Measurements from ENCODE around the gene TTF1. TPM values are rescaled to one million over a fixed set of nuclear protein-coding genes. Genes with fewer than 3 reads are reported as not detected.
A peak's percentile ranks its signal among the peaks of the same experiment; 100 is the strongest.

The TTF1 gene, protein sequence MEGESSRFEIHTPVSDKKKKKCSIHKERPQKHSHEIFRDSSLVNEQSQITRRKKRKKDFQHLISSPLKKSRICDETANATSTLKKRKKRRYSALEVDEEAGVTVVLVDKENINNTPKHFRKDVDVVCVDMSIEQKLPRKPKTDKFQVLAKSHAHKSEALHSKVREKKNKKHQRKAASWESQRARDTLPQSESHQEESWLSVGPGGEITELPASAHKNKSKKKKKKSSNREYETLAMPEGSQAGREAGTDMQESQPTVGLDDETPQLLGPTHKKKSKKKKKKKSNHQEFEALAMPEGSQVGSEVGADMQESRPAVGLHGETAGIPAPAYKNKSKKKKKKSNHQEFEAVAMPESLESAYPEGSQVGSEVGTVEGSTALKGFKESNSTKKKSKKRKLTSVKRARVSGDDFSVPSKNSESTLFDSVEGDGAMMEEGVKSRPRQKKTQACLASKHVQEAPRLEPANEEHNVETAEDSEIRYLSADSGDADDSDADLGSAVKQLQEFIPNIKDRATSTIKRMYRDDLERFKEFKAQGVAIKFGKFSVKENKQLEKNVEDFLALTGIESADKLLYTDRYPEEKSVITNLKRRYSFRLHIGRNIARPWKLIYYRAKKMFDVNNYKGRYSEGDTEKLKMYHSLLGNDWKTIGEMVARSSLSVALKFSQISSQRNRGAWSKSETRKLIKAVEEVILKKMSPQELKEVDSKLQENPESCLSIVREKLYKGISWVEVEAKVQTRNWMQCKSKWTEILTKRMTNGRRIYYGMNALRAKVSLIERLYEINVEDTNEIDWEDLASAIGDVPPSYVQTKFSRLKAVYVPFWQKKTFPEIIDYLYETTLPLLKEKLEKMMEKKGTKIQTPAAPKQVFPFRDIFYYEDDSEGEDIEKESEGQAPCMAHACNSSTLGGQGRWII
- total RNA-seq (2014; rRNA removed; shearing (Covaris generic); ENCODE audit: low replicate concordance): 7.0 and 10.2 TPM in 2 replicates

DNA sequence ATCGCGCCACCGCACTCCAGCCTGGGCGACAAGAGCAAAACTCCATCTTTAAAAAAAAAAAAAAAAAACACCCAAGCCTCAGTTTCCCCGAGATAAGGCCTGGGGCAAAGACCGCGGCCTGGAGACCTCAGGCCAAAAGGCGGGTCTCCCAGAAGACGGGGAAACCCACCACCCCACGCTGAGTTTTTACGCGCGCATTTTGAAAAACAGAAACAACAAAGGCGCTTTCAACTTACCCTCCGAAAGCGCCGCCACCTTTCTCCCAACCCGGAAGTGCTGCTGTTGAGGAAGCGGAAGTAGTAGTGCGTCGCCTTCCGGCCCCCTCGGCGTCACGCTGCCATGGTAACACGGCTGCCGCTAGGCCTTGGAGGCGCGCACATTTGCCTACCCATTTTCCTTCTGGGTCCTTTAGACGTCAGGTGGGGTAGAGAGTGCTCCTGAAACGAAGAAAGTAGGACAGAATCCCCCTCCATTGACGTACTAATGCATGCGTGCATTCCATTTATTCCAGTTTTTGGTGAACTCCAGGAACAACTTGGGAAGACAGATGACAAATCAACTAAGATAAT lies at the start of gene TTF1:
TTF1 (minus strand) TSS at position 287 of the 569 bp plus-strand sequence. CDS start 4,019 bp downstream, outside the sequence.
- Histone ChIP-seq H3K4me3 (ENCODE audit: low read length) (peak within 1 kb of the TSS; percentile 77), H3K4me1 (ENCODE audit: low read length) (peaks cover 39% of the 10 kb centered on the region), H3K4me2 (ENCODE audit: low read depth, low read length, poor library complexity, severe bottlenecking) (peak within 1 kb of the TSS; percentile 77), H3K79me2 (ENCODE audit: low read length) (peaks cover 45% of the 10 kb centered on the region), H3K9me3 (ENCODE audit: low read length) (no peaks in the 10 kb centered on the region), H3K36me3 (ENCODE audit: insufficient read depth, low read length) (peaks cover 8% of the 10 kb centered on the region; the same call in 1 of the 2 replicates), H3K9ac (ENCODE audit: low read length) (peak within 1 kb of the TSS; percentile 70), H2AFZ (ENCODE audit: low read length) (peak within 1 kb of the TSS; percentile 47; the same call in 1 of the 2 replicates), H3K27me3 (ENCODE audit: low read length) (no peaks in the 10 kb centered on the region), H4K20me1 (ENCODE audit: insufficient read depth, low read depth, low read length) (peaks cover 12% of the 10 kb centered on the region; the same call in 1 of the 2 replicates), H3K9me2 (replicated peaks; ENCODE audit: insufficient read depth, low read length) (no peaks in the 10 kb centered on the region), H3K27ac (ENCODE audit: low read length) (0 out of 2 replicates have a peak within 1 kb of the TSS, but pooled peaks have one; percentile 26)
- DNase-seq: peak; percentile 99

GRCh38 chr9:132456241-132456640 lies 49.6 kb upstream of the TTF1 start:
- no peak overlapping the region for H3K4me2 ChIP-seq (ENCODE audit: low read depth, low read length, poor library complexity, severe bottlenecking)
- no peak overlapping the region for H3K27ac ChIP-seq (ENCODE audit: low read length)
- no peaks in the 10 kb centered on the region for H3K27me3 ChIP-seq (ENCODE audit: low read length)
- H3K9me2 ChIP-seq (replicated peaks; ENCODE audit: insufficient read depth, low read length): no peaks in the 10 kb centered on the region
- no peaks in the 10 kb centered on the region for H4K20me1 ChIP-seq (ENCODE audit: insufficient read depth, low read depth, low read length)
- H3K9ac ChIP-seq (ENCODE audit: low read length): no peak overlapping the region
- no peaks in the 10 kb centered on the region for H3K9me3 ChIP-seq (ENCODE audit: low read length)
- peaks cover 3% of the 10 kb centered on the region; the same call in 1 of the 2 replicates for H3K4me1 ChIP-seq (ENCODE audit: low read length)
- H3K36me3 ChIP-seq (ENCODE audit: insufficient read depth, low read length): no peaks in the 10 kb centered on the region
- H3K79me2 ChIP-seq (ENCODE audit: low read length): no peaks in the 10 kb centered on the region
- no peak for DNase-seq
- no peak overlapping the region for H3K4me3 ChIP-seq (ENCODE audit: low read length)
- H2AFZ ChIP-seq (ENCODE audit: low read length): no peak overlapping the region

DNA sequence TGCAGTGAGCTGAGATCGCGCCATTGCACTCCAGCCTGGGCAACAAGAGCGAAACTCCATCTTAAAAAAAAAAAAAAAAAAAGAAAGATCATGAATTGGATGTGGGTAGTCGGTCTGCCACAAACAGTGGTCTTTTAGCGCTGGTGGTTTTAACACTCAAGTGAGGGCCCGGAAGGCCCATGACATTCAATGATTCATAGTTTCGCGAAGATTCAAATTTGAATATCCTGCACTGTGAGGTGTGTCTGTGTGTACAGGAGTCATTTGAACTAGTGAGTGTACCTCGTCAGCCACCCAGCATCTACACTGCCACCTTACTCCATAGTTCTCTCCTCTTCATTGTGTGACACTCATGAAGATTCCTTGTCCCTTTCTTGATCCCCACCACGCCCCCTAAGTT lies 44.6 kb upstream of the TTF1 start:
- Histone ChIP-seq H3K4me3 (ENCODE audit: low read length) (no peak overlapping the region), H3K9me2 (replicated peaks; ENCODE audit: insufficient read depth, low read length) (no peaks in the 10 kb centered on the region), H4K20me1 (ENCODE audit: insufficient read depth, low read depth, low read length) (peaks cover 3% of the 10 kb centered on the region; the same call in 1 of the 2 replicates), H3K4me1 (ENCODE audit: low read length) (peaks cover 3% of the 10 kb centered on the region; the same call in 1 of the 2 replicates), H3K4me2 (ENCODE audit: low read depth, low read length, poor library complexity, severe bottlenecking) (no peak overlapping the region), H3K9ac (ENCODE audit: low read length) (no peak overlapping the region), H2AFZ (ENCODE audit: low read length) (no peak overlapping the region), H3K36me3 (ENCODE audit: insufficient read depth, low read length) (no peaks in the 10 kb centered on the region), H3K27ac (ENCODE audit: low read length) (no peak overlapping the region), H3K79me2 (ENCODE audit: low read length) (no peaks in the 10 kb centered on the region), H3K27me3 (ENCODE audit: low read length) (no peaks in the 10 kb centered on the region), H3K9me3 (ENCODE audit: low read length) (no peaks in the 10 kb centered on the region)
- no peak for DNase-seq

DNA sequence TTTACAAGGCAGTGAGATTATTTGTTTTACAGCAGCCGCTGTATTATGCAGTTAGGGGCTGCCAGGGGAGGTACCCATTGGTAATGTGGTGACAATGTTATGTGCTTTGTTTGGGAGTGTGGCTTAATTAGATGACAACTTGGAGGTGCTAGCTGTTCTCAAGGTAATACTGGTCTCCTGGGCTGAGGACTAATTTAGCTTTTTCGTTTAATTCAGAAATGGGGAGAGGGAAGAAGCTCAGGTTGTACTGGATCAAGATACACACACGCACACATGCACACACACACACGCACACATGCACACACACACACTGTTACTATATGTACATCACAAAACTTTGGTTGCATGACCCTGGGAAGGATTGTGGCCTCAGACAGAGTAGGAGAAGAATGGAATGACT lies 41.3 kb upstream of the TTF1 start:
- H4K20me1 ChIP-seq (ENCODE audit: insufficient read depth, low read depth, low read length): peaks cover 3% of the 10 kb centered on the region; the same call in 1 of the 2 replicates
- no peak overlapping the region for H2AFZ ChIP-seq (ENCODE audit: low read length)
- H3K4me1 ChIP-seq (ENCODE audit: low read length): peaks cover 3% of the 10 kb centered on the region; the same call in 1 of the 2 replicates
- H3K27ac ChIP-seq (ENCODE audit: low read length): no peak overlapping the region
- no peak overlapping the region for H3K4me3 ChIP-seq (ENCODE audit: low read length)
- no peak overlapping the region for H3K4me2 ChIP-seq (ENCODE audit: low read depth, low read length, poor library complexity, severe bottlenecking)
- H3K9me3 ChIP-seq (ENCODE audit: low read length): no peaks in the 10 kb centered on the region
- H3K36me3 ChIP-seq (ENCODE audit: insufficient read depth, low read length): no peaks in the 10 kb centered on the region
- H3K9ac ChIP-seq (ENCODE audit: low read length): no peak overlapping the region
- no peaks in the 10 kb centered on the region for H3K79me2 ChIP-seq (ENCODE audit: low read length)
- no peaks in the 10 kb centered on the region for H3K9me2 ChIP-seq (replicated peaks; ENCODE audit: insufficient read depth, low read length)
- no peak for DNase-seq
- no peaks in the 10 kb centered on the region for H3K27me3 ChIP-seq (ENCODE audit: low read length)

DNA sequence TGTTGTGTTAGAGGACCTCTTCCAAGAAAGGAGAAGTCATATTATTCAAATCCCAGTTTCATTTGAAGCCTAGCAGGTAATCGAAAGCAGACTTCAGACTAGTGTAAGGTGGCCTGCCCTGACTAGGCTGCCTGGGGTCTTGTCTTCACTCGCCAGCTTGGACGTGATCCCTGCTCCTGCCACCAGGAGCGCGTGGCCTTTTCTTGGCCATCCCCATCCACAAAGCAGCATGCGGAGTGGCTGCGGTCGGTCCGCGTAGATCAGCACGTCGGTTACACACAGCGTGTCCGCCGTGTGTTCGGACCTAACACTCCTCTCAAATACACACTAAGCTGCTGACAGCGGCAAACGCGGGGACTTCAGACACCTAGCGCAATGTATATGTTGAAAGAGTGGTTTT lies 40.7 kb upstream of the TTF1 start:
- H3K9me2 ChIP-seq (replicated peaks; ENCODE audit: insufficient read depth, low read length): no peaks in the 10 kb centered on the region
- H3K36me3 ChIP-seq (ENCODE audit: insufficient read depth, low read length): no peaks in the 10 kb centered on the region
- H3K27ac ChIP-seq (ENCODE audit: low read length): no peak overlapping the region
- H3K79me2 ChIP-seq (ENCODE audit: low read length): no peaks in the 10 kb centered on the region
- H3K9ac ChIP-seq (ENCODE audit: low read length): no peak overlapping the region
- H3K4me3 ChIP-seq (ENCODE audit: low read length): no peak overlapping the region
- no peaks in the 10 kb centered on the region for H3K9me3 ChIP-seq (ENCODE audit: low read length)
- no peak overlapping the region for H2AFZ ChIP-seq (ENCODE audit: low read length)
- DNase-seq: no peak
- peaks cover 3% of the 10 kb centered on the region; the same call in 1 of the 2 replicates for H4K20me1 ChIP-seq (ENCODE audit: insufficient read depth, low read depth, low read length)
- peaks cover 3% of the 10 kb centered on the region; the same call in 1 of the 2 replicates for H3K4me1 ChIP-seq (ENCODE audit: low read length)
- no peak overlapping the region for H3K4me2 ChIP-seq (ENCODE audit: low read depth, low read length, poor library complexity, severe bottlenecking)
- H3K27me3 ChIP-seq (ENCODE audit: low read length): no peaks in the 10 kb centered on the region

DNA sequence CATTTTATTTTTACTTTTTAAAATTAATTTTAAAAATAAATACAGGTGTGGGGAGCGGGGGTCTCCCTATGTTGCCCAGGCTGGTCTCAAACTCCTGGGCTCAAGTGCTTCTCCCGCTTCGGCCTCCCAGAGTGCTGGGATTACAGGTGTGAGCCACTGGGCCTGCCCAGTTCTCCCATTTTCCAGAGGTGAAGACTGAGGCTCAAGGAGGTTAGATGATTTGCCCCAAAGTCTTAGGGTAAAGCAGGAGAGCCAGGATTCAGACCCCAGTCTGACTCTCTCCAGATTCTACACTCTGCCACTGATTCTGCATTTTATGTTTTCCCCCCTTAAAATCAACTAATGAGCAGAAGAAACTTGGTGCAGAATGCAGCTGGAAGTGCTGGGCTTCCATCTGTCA lies 40.2 kb upstream of the TTF1 start:
- no peak overlapping the region for H3K9ac ChIP-seq (ENCODE audit: low read length)
- H3K79me2 ChIP-seq (ENCODE audit: low read length): no peaks in the 10 kb centered on the region
- peaks cover 3% of the 10 kb centered on the region; the same call in 1 of the 2 replicates for H4K20me1 ChIP-seq (ENCODE audit: insufficient read depth, low read depth, low read length)
- no peak overlapping the region for H3K27ac ChIP-seq (ENCODE audit: low read length)
- no peaks in the 10 kb centered on the region for H3K9me2 ChIP-seq (replicated peaks; ENCODE audit: insufficient read depth, low read length)
- H3K27me3 ChIP-seq (ENCODE audit: low read length): no peaks in the 10 kb centered on the region
- H3K4me2 ChIP-seq (ENCODE audit: low read depth, low read length, poor library complexity, severe bottlenecking): no peak overlapping the region
- H3K4me3 ChIP-seq (ENCODE audit: low read length): no peak overlapping the region
- DNase-seq: no peak
- H3K36me3 ChIP-seq (ENCODE audit: insufficient read depth, low read length): no peaks in the 10 kb centered on the region
- H2AFZ ChIP-seq (ENCODE audit: low read length): no peak overlapping the region
- H3K9me3 ChIP-seq (ENCODE audit: low read length): no peaks in the 10 kb centered on the region
- no peaks in the 10 kb centered on the region for H3K4me1 ChIP-seq (ENCODE audit: low read length)

DNA sequence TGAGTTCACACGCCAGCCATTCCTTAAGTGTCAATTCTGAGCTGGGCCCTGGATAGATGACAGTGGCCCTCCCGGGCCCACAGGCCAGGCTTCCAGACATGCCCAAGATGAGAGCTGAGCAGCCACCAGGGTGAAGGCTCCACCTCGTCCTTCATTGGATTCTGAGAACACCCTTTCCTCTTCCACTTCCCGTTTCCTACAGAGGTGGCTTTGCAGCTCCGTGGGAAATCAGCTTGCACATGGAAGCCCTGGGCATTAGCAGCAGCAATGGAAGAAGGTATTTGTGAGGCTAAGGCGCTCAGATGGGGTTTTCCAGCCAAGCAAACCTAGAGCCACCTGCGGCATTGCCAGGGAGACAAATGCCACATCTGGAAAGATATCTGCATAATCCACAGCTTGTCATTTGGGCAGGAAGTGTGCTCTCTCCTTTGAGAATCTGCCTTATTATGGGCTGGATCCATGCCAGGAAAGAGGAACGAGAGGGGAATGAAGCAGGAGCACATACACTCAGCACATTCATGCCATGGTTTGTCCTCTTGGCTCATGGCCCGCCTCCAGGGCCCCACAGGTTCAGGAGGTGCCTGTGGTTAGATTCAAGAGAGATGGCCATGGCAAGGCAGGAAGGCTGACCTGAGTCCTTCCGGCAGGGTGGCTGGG lies 37.4 kb upstream of the TTF1 start:
- Histone ChIP-seq H3K4me3 (ENCODE audit: low read length) (no peak overlapping the region), H3K4me1 (ENCODE audit: low read length) (no peaks in the 10 kb centered on the region), H2AFZ (ENCODE audit: low read length) (no peak overlapping the region), H3K9me3 (ENCODE audit: low read length) (no peaks in the 10 kb centered on the region), H3K27ac (ENCODE audit: low read length) (no peak overlapping the region), H3K4me2 (ENCODE audit: low read depth, low read length, poor library complexity, severe bottlenecking) (no peak overlapping the region), H4K20me1 (ENCODE audit: insufficient read depth, low read depth, low read length) (peaks cover 3% of the 10 kb centered on the region; the same call in 1 of the 2 replicates), H3K79me2 (ENCODE audit: low read length) (no peaks in the 10 kb centered on the region), H3K27me3 (ENCODE audit: low read length) (no peaks in the 10 kb centered on the region), H3K36me3 (ENCODE audit: insufficient read depth, low read length) (no peaks in the 10 kb centered on the region), H3K9me2 (replicated peaks; ENCODE audit: insufficient read depth, low read length) (no peaks in the 10 kb centered on the region), H3K9ac (ENCODE audit: low read length) (no peak overlapping the region)
- no peak for DNase-seq

All from Karpas-422 (cell line).